NCI-H774 (cell line): ENCODE results near the gene MRPL34.

Experiments used
- DNase-seq: peaks from one replicate; lab custom pipeline; 2025; lab: John Stamatoyannopoulos, UW

MRPL34 gene

DNA sequence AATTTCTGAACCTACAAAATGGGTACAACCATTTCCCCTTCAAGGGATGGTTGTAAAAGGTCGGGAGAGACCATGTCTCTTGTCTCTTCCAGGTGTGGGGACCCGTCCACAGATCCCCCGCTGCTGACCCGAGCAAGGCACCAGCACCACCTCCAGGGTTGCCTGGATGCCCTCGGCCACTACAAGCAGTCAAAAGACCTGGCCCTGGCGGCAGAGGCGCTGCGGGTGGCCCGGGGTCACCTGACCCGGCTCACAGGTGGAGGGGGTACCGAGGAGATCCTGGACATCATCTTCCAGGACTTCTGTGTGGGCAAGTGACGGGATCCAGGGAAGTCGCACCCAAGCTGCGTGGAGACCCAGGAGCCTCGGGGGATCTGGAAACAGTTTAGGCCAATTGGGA, 35.7 kb downstream of the MRPL34 start:
- no peak for DNase-seq

DNA sequence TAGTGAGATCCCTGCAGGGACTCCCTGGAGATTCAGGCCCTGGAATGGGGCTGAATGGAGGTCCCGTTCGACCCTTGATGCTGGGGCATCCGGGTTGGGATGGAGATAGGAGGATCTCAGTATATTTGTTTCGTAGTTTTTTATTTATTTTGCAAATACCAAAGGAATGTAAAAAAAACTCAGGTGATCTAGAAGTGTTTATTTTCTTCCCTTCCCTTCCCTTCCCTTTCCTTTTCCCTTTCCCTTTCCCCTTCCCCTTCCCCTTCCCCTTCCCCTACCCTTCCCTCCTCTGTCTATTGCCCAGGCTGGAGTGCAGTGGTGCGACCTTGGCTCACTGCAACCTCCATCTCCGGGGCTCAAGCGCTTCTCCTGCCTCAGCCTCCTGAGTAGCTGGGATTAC, 36.2 kb downstream of the MRPL34 start:
- DNase-seq: no peak

DNA sequence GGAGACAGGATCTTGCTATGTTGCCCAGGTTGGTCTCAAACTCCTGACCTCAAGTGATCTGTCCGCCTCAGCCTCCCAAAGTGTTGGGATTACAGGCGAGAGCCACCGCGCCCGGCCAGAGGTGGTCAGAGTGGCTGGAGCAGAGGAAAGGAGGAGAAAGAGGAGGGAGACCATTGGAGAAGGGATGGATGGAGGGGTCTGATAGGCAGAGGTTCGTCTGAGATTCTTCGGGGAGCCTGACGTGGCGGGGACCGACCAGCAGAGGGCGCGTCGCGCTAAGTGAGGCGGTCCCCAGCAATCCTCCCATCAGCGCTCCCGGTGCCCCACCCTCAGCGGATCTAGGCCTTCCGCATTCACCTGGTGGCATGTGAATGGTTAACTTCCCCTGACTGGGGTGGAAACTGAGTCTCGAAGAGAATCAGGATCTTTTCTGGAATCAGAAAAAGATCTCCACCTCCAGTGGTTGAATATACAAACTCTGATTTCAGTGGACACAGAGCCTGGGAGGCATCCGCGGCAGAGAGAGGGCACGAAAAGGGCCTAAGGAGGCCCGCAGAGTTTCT, 40.5 kb downstream of the MRPL34 start:
- peak; percentile 42 for DNase-seq

DNA sequence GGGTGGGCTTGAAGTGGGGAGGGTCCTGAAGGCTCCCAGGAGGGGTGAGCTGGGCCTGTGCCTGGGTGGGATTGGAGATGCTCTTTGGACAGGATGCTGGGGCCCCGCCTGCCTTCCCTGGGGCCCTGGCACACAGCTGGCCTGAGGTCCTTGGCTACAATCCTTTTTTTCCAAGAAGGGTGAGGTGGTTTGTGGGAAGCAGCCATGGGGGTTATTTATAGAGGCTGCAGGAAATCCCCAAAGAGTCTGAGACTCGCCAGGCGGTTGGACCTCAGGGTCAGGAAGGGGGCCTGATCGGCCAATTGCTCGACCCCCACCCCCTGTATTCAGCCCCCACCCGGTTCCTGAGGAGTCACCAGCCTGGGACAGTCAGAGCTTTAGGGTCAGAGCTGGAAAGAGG, 41.7 kb downstream of the MRPL34 start:
- DNase-seq: no peak

DNA sequence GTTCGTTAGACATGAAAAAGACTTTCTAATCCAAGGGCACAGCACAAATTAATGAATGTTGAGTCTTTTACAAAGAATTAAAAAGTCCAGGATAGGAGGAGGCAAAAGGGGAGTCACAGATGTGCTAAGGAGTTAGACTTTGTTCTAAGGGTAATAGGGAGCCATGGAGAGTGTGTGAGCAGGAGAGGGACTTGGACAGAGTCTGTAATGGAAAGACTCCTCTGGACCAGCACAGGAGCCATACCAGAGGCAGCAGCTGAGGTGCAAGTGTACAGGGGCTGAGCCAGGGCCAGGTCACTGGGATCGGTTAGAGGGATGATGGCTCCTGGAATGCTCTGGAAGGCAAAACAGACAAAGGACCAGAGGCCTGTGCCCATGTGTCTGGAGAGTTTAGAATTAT, 42.2 kb downstream of the MRPL34 start:
- DNase-seq: no peak

DNA sequence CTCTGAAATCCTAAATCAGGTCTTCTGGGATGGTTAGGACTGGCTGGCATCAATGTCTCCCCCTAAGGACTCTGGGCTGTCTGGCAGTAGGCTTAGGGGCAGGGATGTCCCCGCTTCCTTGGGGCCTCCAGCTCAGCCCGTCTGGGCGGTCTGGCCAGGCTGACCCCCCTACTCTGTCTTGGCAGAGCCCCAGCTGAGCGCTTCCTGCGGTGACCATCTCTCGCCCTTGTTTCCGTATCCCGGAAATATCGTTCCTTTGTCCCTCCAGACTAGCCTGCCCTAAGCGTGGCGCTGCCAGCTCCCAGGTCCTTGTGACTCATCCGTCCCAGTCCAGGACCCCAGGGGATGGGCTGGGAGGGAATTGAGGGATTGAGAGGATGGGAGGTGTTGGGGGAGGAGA, 43.0 kb downstream of the MRPL34 start:
- DNase-seq: peak; percentile 58

DNA sequence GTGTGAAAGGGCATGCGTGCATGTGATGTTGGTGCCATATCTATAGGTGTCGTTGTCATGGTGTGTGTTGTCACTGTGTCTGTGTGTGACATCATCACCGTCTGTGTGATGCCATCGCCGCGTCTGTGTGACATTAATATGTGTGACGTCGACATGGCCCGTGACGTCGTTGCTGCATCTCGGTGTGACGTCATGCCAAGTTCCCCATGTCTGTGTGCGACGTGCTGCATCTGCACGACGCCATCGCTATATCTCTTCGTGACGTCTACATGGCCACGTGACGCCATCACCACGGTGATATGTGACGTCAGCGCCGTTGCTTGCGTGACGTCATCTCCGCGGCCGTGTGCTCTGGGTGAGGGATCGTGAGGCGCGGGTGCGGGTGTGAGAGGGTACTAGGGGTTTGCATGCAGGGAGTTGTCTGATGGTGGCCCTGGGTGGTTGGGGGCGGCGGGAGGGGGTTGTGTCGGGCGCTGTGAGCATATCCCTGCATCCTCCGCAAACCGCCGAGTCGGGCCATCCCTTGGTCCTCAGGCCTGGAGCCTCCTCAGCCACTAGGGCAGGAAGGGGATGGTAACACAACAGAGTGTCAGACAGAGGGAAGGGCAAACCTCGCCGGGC, 46.3 kb downstream of the MRPL34 start:
- no peak for DNase-seq

DNA sequence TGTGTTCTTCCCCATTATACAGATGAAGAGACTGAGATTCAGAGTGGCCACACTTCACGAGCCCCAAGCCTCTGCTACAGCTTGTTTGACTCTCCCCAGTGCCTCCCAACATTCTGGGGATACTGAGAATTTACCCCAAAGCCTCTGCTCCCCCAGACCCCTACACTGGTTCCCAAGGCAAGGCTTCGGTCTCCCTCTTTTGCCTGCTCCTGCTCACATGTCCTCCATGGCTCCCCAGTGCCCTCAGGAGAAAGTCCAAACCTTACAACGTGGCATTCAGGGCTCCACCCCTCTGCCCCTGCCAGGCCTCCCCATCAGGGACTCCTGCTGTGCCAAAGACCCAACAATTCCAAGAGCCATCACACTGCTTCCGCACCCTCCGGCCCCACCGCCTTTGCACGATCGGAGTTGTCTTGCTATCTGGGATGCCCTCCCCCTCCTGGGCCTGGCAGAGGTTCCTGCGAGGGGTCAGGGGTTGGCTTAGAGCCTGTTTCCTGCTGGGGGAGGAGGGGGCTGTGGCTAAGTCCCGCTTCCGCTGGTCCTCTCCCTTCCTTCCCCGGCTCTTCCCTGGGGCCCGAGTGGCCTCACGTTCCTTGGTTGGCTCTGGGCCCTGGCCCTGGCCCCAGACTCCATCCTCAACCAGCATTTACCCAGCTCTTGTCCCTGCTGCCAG, 47.1 kb downstream of the MRPL34 start:
- DNase-seq: no peak

DNA sequence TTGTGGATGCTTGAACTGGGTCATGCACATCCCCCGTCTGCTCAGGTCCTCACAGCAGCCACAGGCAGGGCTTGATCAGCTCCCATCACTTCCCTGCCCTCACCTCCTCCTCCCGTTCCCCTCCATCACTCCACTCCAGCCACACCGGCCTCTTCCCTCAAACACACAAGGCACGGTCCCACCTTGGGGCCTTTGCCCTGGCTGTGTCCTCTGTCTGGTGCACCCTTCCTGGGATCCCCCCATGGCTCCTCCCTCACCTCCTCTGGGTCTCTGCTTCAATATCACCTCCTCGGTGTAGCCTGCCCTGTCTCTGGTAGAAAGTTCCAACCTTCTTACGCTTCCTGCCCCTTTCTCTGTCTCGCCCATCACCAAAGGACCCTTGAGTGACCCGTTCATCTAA, 47.7 kb downstream of the MRPL34 start:
- DNase-seq: no peak
